Omental fat pad (tissue), 4 donors: ENCODE measurements around the gene SNX12. TPM values are rescaled to one million over a fixed set of nuclear protein-coding genes. Genes with fewer than 3 reads are reported as not detected.

Experiments
- ATAC-seq: fragments of 150-250 bp; one replicate; pipeline ENCODE4 v1.9.1; 2016; ENCODE audit warnings: mild to moderate bottlenecking, moderate library complexity; ENCODE audit not compliant: low FRiP score
- DNase-seq: peaks from one replicate; pipeline ENCODE4 v3.0.0-alpha.2; 2019; ENCODE audit warnings: low spot score
- CTCF ChIP-seq, 3 donors: fragments of 450-650 bp; IDR thresholded peaks; one replicate each; pipeline ENCODE4 v1.5.1; 2016 to 2017; ENCODE audit warnings: antibody characterized with exemption in 3 of 3, mild to moderate bottlenecking in 3 of 3, moderate library complexity in 2 of 3
- total RNA-seq, 4 donors: library from RNA; depleted of rRNA; stranded (reverse); fragments of >200 nt; gene quantifications; one replicate each; pipeline ENCODE4 v1.1.0, GENCODE V29; 2016

The SNX12 gene
- total RNA-seq, 4 donors from 2014 or later, result 34.9 to 53.4 (median 43.7) TPM

GRCh38 chrX:71091263-71091662 lies 23.1 kb upstream of the SNX12 start:
- no peak for DNase-seq
- TF ChIP-seq CTCF (IDR thresholded peaks at IDR 0.05), result no peak
- no peak for ATAC-seq

- TF ChIP-seq CTCF (IDR thresholded peaks at IDR 0.05), result no peak
- DNase-seq, result no peak
- no peak for ATAC-seq
Measured at GRCh38 chrX:71085900-71086299, 17.8 kb upstream of the SNX12 start.

- TF ChIP-seq CTCF (IDR thresholded peaks at IDR 0.05), result no peak
- DNase-seq, result no peak
- no peak for ATAC-seq
Measured at GRCh38 chrX:71082822-71083221, 14.7 kb upstream of the SNX12 start.

GRCh38 chrX:71082124-71082647 lies 14.1 kb upstream of the SNX12 start:
- TF ChIP-seq CTCF (IDR thresholded peaks at IDR 0.05), result no peak
- ATAC-seq (no peak), DNase-seq (no peak)

GRCh38 chrX:71081330-71082123 lies 13.4 kb upstream of the SNX12 start:
- no peak for DNase-seq
- ATAC-seq, result no peak
- TF ChIP-seq CTCF (IDR thresholded peaks at IDR 0.05), result no peak

- no peak for TF ChIP-seq CTCF (IDR thresholded peaks at IDR 0.05)
- ATAC-seq (no peak), DNase-seq (no peak)
Measured at GRCh38 chrX:71070531-71070930, 2.4 kb upstream of the SNX12 start.

GRCh38 chrX:71067712-71068043 lies 456 bp downstream of the SNX12 start:
- ATAC-seq (peak; percentile 19), DNase-seq (no peak)
- TF ChIP-seq CTCF (IDR thresholded peaks at IDR 0.05), result no peak
